Stimulated activated CD4-positive, alpha-beta T cell treated with anti-CD3 and anti-CD28 coated beads, TNF-alpha, amount 100 ng/mL, for 48 hours (primary cell): ENCODE measurements around the gene ADAM19.
A peak's percentile ranks its signal among the peaks of the same experiment; 100 is the strongest.

ENCODE experiments used
- DNase-seq, 3 donors: peaks; one replicate each; pipeline ENCODE4 v3.0.0-alpha.2; 2020; ENCODE audit warnings: low read depth in 3 of 3

Gene ADAM19

GRCh38 chr5:157575381-157576020 lies at the start of gene ADAM19:
Gene ADAM19 (minus strand): TSS chr5:157575775. CDS start chr5:157575696, 79 bp downstream.
- DNase-seq: no peak

GRCh38 chr5:157624144-157624543 lies 48.6 kb upstream of the ADAM19 start:
- no peak for DNase-seq

GRCh38 chr5:157620776-157621175 lies 45.2 kb upstream of the ADAM19 start:
- no peak for DNase-seq

- DNase-seq: no peak
Observed at GRCh38 chr5:157618191-157618765, 42.7 kb upstream of the ADAM19 start.

GRCh38 chr5:157616785-157617184 lies 41.2 kb upstream of the ADAM19 start:
- no peak for DNase-seq

- no peak for DNase-seq
Observed at GRCh38 chr5:157613385-157614245, 38.0 kb upstream of the ADAM19 start.

- DNase-seq: no peak
Observed at GRCh38 chr5:157612581-157612980, 37.0 kb upstream of the ADAM19 start.

- DNase-seq: no peak
Observed at GRCh38 chr5:157611571-157612476, 36.2 kb upstream of the ADAM19 start.

GRCh38 chr5:157610990-157611389 lies 35.4 kb upstream of the ADAM19 start:
- no peak for DNase-seq

GRCh38 chr5:157608972-157609565 lies 33.5 kb upstream of the ADAM19 start:
- no peak for DNase-seq

GRCh38 chr5:157607371-157608161 lies 32.0 kb upstream of the ADAM19 start:
- peak in 1 of 3 donors; percentile 52 for DNase-seq

- no peak for DNase-seq
Observed at GRCh38 chr5:157606046-157606445, 30.5 kb upstream of the ADAM19 start.

- DNase-seq: peak; percentile 37 to 50 (median 48)
Observed at GRCh38 chr5:157603333-157604190, 28.0 kb upstream of the ADAM19 start.

GRCh38 chr5:157602505-157602904 lies 26.9 kb upstream of the ADAM19 start:
- peak in 1 of 3 donors; percentile 37 for DNase-seq

- no peak for DNase-seq
Observed at GRCh38 chr5:157600252-157600651, 24.7 kb upstream of the ADAM19 start.

GRCh38 chr5:157599565-157599964 lies 24.0 kb upstream of the ADAM19 start:
- no peak for DNase-seq

GRCh38 chr5:157598350-157598936 lies 22.9 kb upstream of the ADAM19 start:
- DNase-seq: no peak

GRCh38 chr5:157597277-157597676 lies 21.7 kb upstream of the ADAM19 start:
- DNase-seq: no peak

- DNase-seq: peak in 1 of 3 donors; percentile 51
Observed at GRCh38 chr5:157596487-157596886, 20.9 kb upstream of the ADAM19 start.
